HG02970 (cell line): Measurements from ENCODE around the gene TBC1D8B.
"Not testable (repeated sequence)": the region's sequence is repeated elsewhere in the genome, so short reads cannot be mapped to it uniquely, and the experiment has no call there.

Experiments
- ATAC-seq: cut with Tn5 transposase; IDR thresholded peaks from one replicate; pipeline ENCODE4 v1.9.1; 2021; ENCODE audit warnings: mild to moderate bottlenecking, moderate library complexity, moderate number of reproducible peaks; ENCODE audit not compliant: unreplicated experiment, low FRiP score

Gene TBC1D8B

DNA sequence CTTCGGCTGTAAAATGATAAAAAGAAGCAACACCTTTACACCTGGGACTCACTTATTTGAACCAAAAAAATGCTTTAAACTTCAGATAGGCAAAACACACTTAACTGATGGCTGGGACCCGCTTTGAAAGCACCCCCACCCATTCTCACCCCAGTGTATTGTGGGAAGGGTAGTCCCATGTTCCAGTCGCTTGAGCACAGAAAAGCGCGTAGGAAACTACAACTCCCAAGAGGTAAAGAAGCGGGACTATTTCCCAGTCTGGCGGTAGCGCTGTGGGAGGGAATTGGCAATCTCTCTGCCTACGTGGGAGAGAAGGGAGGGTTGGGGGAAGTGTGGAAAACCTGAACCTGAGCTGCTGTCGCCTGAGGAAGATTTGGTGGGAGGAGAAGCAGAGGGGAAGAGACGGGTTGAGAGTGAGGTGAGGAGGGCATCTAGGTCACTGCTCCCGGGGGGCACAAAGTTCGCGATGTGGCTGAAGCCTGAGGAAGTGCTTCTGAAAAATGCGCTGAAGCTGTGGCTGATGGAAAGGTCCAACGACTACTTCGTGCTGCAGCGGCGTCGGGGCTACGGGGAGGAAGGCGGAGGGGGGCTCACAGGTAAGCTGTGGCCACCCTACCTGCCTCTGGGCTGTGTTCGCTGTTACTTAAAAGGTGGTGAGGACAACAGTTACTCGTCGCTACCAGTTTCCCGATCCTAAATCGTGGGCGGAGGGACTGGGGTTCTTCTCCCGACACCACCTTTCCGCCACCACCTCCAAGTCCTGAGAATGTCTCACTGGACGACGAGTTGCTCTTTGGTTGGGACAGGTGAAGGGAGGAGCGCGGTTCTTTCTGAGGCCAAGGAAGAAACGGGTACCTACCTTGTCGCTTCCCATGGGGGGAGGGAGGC lies at the start of gene TBC1D8B:
Gene TBC1D8B (plus strand): TSS at position 286 of the 888 bp plus-strand sequence. CDS start 181 bp downstream, at position 467.
- ATAC-seq = no peak

DNA sequence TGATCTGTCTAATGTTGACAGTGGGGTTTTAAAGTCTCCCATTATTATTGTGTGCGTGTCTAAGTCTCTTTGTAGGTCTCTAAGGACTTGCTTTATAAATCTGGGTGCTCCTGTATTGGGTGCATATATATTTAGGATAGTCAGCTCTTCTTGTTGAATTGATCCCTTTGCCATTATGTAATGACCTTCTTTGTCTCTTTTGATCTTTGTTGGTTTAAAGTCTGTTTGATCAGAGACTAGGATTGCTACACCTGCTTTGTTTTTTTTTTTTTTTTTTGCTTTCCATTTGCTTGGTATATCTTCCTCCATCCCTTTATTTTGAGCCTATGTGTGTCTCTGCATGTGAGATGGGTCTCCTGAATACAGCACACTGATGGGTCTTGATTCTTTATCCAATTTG lies 33.2 kb upstream of the TBC1D8B start:
- ATAC-seq = not testable (repeated sequence)

DNA sequence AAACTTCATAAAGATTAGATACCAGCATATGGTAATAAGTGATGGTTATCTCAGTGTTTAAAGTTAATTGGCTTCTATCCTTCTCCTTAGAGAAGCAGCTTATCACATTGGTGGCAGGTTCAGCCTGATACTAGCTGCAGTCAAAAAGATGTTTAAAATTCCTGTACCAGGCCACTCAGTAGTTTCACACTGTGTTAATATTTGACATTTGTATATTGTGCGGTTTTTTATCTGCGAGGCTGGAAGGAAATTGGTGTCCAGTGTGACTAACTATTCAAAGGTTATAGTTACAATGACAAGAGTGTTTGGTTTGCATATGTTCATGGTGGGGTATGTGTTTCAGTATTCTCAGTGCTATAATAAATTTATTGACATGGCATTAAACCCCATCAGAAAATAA lies 27.5 kb upstream of the TBC1D8B start:
- ATAC-seq = no peak

- no peak for ATAC-seq
These were observed 22.2 kb upstream of the TBC1D8B start for GRCh38 chrX:106780264-106780663.

GRCh38 chrX:106780664-106781377 lies 21.7 kb upstream of the TBC1D8B start:
- no peak for ATAC-seq

DNA sequence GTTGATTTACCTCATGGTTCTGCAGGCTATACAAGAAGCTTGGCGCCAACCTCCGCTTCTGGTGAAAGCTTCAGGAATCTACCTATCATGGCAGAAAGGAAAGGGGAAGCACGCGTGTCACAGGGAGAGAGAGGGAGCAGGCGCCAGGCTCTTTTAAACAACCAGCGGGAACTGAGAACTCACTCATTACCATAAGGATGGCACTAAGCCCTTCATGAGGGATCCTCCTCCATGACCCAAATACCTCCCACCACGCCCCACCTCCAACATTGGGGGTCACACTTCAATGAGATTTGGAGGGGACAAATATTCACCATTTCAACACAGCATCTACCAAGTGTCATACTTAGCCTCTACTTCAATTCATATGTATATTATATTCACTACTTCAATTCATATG lies 18.8 kb upstream of the TBC1D8B start:
- no peak for ATAC-seq

GRCh38 chrX:106791495-106791894 lies 11.0 kb upstream of the TBC1D8B start:
- no peak for ATAC-seq

DNA sequence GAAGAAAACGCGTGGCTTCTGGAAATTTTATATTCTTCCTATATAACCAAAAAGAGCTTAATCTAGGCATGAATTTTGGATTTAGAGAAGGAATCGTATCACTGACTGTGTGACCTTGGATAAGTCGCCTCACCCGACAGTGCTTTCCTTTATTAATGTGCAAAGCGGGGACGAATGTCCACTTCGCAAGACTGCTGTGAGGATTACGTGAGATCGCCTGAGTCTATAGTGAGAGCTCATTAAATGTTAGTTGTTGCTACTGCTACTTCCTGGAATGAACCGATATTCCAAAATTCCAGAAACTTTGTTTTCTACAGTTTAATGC lies 448 bp upstream of the TBC1D8B start:
- no peak for ATAC-seq

- no peak for ATAC-seq
These were observed 8.8 kb downstream of the TBC1D8B start for GRCh38 chrX:106811131-106811910.

DNA sequence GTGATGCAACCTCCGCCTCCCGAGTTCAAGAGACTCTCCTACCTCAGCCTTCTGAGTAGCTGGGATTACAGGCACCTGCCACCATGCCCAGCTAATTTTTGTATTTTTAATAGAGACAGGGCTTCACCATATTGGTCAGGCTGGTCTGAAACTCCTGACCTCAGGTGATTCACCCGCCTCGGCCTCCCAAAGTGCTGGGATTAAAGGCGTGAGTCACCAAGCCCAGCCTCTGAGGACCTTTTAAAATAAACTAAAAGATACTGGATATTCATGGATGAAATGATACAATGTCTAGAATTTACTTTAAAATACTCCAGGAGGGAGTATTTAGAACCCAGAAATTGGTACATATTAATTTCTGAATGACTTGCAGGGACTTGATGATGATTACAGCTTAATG lies 10.5 kb downstream of the TBC1D8B start:
- ATAC-seq = not testable (repeated sequence)

DNA sequence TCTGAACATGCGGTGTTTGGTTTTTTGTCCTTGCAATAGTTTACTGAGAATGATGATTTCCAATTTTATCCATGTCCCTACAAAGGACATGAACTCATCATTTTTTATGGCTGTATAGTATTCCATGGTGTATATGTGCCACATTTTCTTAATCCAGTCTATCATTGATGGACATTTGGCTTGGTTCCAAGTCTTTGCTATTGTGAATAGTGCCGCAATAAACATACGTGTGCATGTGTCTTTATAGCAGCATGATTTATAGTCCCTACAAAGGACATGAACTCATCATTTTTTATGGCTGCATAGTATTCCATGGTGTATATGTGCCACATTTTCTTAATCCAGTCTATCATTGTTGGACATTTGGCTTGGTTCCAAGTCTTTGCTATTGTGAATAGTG lies 11.6 kb downstream of the TBC1D8B start:
- ATAC-seq = not testable (repeated sequence)

- ATAC-seq = no peak
These were observed 60.7 kb downstream of the TBC1D8B start for GRCh38 chrX:106862972-106863688.

- no peak for ATAC-seq
These were observed 61.2 kb downstream of the TBC1D8B start for GRCh38 chrX:106863697-106864096.

DNA sequence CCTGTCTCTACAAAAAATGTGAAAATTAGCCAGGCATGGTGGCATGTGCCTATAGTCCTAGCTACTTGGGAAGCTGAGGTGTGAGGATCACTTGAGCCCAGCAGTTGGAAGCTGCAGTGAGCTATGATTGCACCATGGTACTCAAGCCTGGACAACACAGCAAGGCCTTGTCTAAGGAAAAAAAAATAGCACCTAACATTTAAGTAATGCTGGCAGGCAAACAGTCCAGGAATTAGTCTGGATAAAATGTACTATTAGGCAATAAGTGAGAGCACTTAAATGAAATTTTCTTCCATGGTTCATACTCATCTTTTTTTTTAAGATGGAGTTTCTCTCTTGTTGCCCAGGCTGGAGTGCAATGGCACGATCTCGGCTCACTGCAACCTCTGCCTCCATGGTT lies 70.3 kb downstream of the TBC1D8B start:
- not testable (repeated sequence) for ATAC-seq

DNA sequence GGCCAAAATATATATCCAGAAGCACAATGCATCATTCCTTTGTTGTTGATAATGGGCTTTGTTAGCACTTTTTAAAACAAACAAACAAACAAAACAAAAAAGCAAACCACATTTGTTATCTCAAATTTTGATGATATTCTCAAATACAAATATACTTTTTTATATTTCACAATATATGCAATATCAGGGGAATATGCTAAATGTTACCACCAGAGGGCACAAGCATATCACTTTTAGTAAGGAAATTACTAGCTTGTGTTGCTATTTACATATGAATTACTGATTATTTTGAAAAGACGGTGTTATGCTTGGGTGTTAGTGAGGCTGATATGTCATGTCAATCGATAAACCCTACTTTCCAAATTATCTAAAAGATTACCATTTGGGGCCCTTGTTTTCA lies 71.6 kb downstream of the TBC1D8B start:
- no peak for ATAC-seq

GRCh38 chrX:106875151-106875550 lies 72.7 kb downstream of the TBC1D8B start:
- ATAC-seq = no peak

- no peak for ATAC-seq
These were observed 87.0 kb downstream of the TBC1D8B start for GRCh38 chrX:106889468-106889867.

DNA sequence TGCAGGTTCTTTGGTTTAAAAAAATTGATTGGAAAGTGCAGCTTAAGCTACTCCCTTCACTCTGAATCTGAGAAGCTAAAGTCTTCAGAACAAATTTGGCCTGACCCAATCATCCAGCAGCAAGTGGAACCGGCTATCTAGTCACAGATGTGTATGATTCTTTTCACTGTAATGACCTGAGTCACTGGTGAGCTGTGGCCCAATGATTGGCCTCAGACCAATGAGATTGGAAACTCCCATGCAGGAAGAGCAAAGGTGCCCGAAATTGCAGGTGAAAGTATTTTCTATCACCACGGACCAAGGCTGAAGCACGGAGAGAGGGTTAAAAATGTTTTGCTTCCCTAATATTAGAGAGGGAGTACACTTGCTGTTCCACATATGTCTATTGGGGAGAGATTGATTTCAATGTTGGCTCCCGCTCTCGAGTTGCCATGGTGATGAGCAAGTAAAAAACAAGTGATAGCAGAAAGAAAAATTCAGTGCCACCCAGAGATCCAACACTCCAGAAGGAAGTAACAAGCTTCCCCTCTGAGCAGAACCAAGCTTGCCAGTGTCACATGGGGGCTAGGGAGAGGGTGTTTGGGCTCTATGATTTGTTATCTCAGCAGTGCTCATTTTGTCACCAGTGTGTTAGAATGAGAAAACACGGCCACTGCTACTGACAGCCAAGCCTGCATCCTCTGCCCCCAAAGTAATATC lies 89.4 kb downstream of the TBC1D8B start:
- no peak for ATAC-seq

- ATAC-seq = peak; percentile 70
These were observed 92.0 kb downstream of the TBC1D8B start for GRCh38 chrX:106894392-106894909.
